Keratinocyte (primary cell): Measurements from ENCODE around the gene ACAP2. TPM values are rescaled to one million over a fixed set of nuclear protein-coding genes. Genes with fewer than 3 reads are reported as not detected.

Experiments used
- DNase-seq: peaks from one replicate; pipeline ENCODE4 v3.0.0-alpha.2; 2011; ENCODE audit warnings: low read depth, missing footprints, low spot score
- FAIRE-seq: peaks from 2 replicates; lab custom pipeline; 2011; peaks lifted over from hg19 to GRCh38; lab: Jason Lieb, UNC
- H2AFZ ChIP-seq: 2 replicates; pipeline ENCODE4 v1.6.0; 2012; ENCODE audit warnings: low read length, control low read depth, inconsistent platforms; ENCODE audit not compliant: control insufficient read depth
- H3K27ac ChIP-seq: 2 replicates; pipeline ENCODE4 v1.5.1; 2011; ENCODE audit warnings: low read length; ENCODE audit not compliant: control insufficient read depth, insufficient read depth
- H3K27me3 ChIP-seq: 3 replicates; pipeline ENCODE4 v1.6.0; 2011; ENCODE audit warnings: low read length; ENCODE audit not compliant: control insufficient read depth, insufficient read depth; ENCODE audit errors: extremely low read depth
- H3K36me3 ChIP-seq, 2 experiments: 2 replicates in 1 of 2; 3 replicates in 1 of 2; pipeline ENCODE4 v1.5.1; 2011; ENCODE audit warnings: low read length in 2 of 2, mild to moderate bottlenecking in 1 of 2; ENCODE audit not compliant: control insufficient read depth in 2 of 2, insufficient read depth in 2 of 2; ENCODE audit errors: extremely low read depth in 1 of 2
- H3K4me1 ChIP-seq: 3 replicates; pipeline ENCODE4 v1.5.1; 2011; ENCODE audit warnings: low read length; ENCODE audit not compliant: control insufficient read depth, insufficient read depth; ENCODE audit errors: extremely low read depth
- H3K4me2 ChIP-seq: 3 replicates; pipeline ENCODE4 v1.6.0; 2011; ENCODE audit warnings: low read depth, low read length; ENCODE audit not compliant: control insufficient read depth, insufficient read depth; ENCODE audit errors: extremely low read depth
- H3K4me3 ChIP-seq, 3 experiments: fragments of 200-600 bp in 1 of 3; sonication (generic) in 1 of 3; 2 replicates in 2 of 3; 3 replicates in 1 of 3; pipeline ENCODE4 v1.5.1; 2011 to 2016; ENCODE audit warnings: low read length in 3 of 3, mild to moderate bottlenecking in 3 of 3, control low read depth in 2 of 3, inconsistent platforms in 1 of 3, low read depth in 1 of 3, mixed read lengths in 1 of 3, mixed run types in 1 of 3, moderate library complexity in 1 of 3; ENCODE audit not compliant: control insufficient read depth in 2 of 3, insufficient read depth in 2 of 3; ENCODE audit errors: extremely low read depth in 1 of 3
- H3K79me2 ChIP-seq: 2 replicates; pipeline ENCODE4 v1.6.0; 2012; ENCODE audit warnings: low read length; ENCODE audit not compliant: control insufficient read depth, insufficient read depth
- H3K9ac ChIP-seq: 3 replicates; pipeline ENCODE4 v1.6.0; 2011; ENCODE audit warnings: low read length; ENCODE audit not compliant: control insufficient read depth, insufficient read depth; ENCODE audit errors: extremely low read depth
- H3K9me1 ChIP-seq: 3 replicates; pipeline ENCODE4 v1.6.0; 2011; ENCODE audit warnings: low read length; ENCODE audit not compliant: control insufficient read depth, insufficient read depth; ENCODE audit errors: extremely low read depth
- H3K9me3 ChIP-seq: 2 replicates; pipeline ENCODE4 v1.5.1; 2012; ENCODE audit warnings: low read depth, low read length; ENCODE audit not compliant: control insufficient read depth
- H4K20me1 ChIP-seq: 3 replicates; pipeline ENCODE4 v1.6.0; 2011; ENCODE audit warnings: low read length; ENCODE audit not compliant: control insufficient read depth, insufficient read depth; ENCODE audit errors: extremely low read depth
- CTCF ChIP-seq, 3 experiments: IDR thresholded peaks in 1 of 3; conservative IDR thresholded peaks in 1 of 3; optimal IDR thresholded peaks in 1 of 3; 2 replicates in 2 of 3; 3 replicates in 1 of 3; pipeline versions ENCODE3 to v1.5.1; 2011; ENCODE audit warnings: low read length in 3 of 3, mild to moderate bottlenecking in 3 of 3, moderate library complexity in 2 of 3, control low read depth in 1 of 3, inconsistent platforms in 1 of 3; ENCODE audit not compliant: insufficient read depth in 2 of 3; ENCODE audit errors: extremely low read depth in 1 of 3
- EZH2 ChIP-seq: IDR thresholded peaks from one replicate; pipeline ENCODE4 v1.6.1; 2012; ENCODE audit warnings: inconsistent platforms, mild to moderate bottlenecking, low read length, moderate library complexity
- dilution Hi-C: fragments of 300-500 bp; cut with MboI; formaldehyde crosslinking; loops from one replicate; pipeline ENCODE4 v1.7.0; 2020; ENCODE audit warnings: low sequenced_read_pairs; ENCODE audit not compliant: extremely low pct_ligation_motif_present
- polyA plus RNA-seq, 5 experiments: library from polyadenylated mRNA; depleted of rRNA in 3 of 5; stranded (reverse) in 3 of 5; stranded (forward) in 1 of 5; unstranded in 1 of 5; fragments of >200 nt; gene quantifications; 1 replicate in 1 of 5; 2 replicates in 3 of 5; 3 replicates in 1 of 5; pipeline versions ENCODE4 v1.2.1 to v1.2.3, GENCODE V29; 2011 to 2012; ENCODE audit warnings: missing spikeins in 2 of 5, low read depth in 1 of 5, low replicate concordance in 1 of 5

The ACAP2 gene
- polyA plus RNA-seq, 1 donor (not counting 4 experiments of a cell fraction or from before 2014, with no cell fraction given): 23.5 TPM

- DNase-seq (no peak), FAIRE-seq (no peak)
- Histone ChIP-seq H2AFZ (no peak overlapping the region), H3K27ac (no peak overlapping the region), H3K4me1 (peaks cover 6% of the 10 kb centered on the region), H3K27me3 (no peaks in the 10 kb centered on the region), H4K20me1 (no peaks in the 10 kb centered on the region), H3K36me3 (no peaks in the 10 kb centered on the region), H3K9me3 (no peaks in the 10 kb centered on the region), H3K4me3 (no peak overlapping the region), H3K9ac (no peak overlapping the region), H3K9me1 (no peaks in the 10 kb centered on the region), H3K79me2 (no peaks in the 10 kb centered on the region), H3K4me2 (no peak overlapping the region)
- TF ChIP-seq CTCF (optimal IDR thresholded peaks at IDR 0.05 in 1 of 3, IDR thresholded peaks at IDR 0.05 in 1 of 3, conservative IDR thresholded peaks at IDR 0.05 in 1 of 3; ENCODE audit: extremely low read depth in 1 of 3, insufficient read depth in 2 of 3, low read length in 3 of 3) (no peak), EZH2 (no peak)
- dilution Hi-C loops: no loop called here
Observed at GRCh38 chr3:195448205-195448875, 5.5 kb upstream of the ACAP2 start.

GRCh38 chr3:195447201-195447600 is 4.4 kb upstream of the ACAP2 start:
- dilution Hi-C loops: no loop called here
- no peak for FAIRE-seq

More at GRCh38 chr3:195447201-195447600, 4.4 kb upstream of the ACAP2 start:
- Histone ChIP-seq H3K9me1 (no peaks in the 10 kb centered on the region), H2AFZ (no peak overlapping the region), H3K36me3 (no peaks in the 10 kb centered on the region), H3K9ac (no peak overlapping the region), H3K79me2 (peaks cover 4% of the 10 kb centered on the region), H4K20me1 (no peaks in the 10 kb centered on the region), H3K4me1 (peaks cover 7% of the 10 kb centered on the region), H3K27me3 (no peaks in the 10 kb centered on the region), H3K4me3 (no peak overlapping the region), H3K9me3 (no peaks in the 10 kb centered on the region), H3K27ac (no peak overlapping the region), H3K4me2 (no peak overlapping the region)
- no peak for DNase-seq
- no peak for TF ChIP-seq EZH2
- TF ChIP-seq CTCF (optimal IDR thresholded peaks at IDR 0.05 in 1 of 3, IDR thresholded peaks at IDR 0.05 in 1 of 3, conservative IDR thresholded peaks at IDR 0.05 in 1 of 3; ENCODE audit: extremely low read depth in 1 of 3, insufficient read depth in 2 of 3, low read length in 3 of 3): no peak
